Tongue (tissue), 2 donors: Measurements from ENCODE around the gene SH2D6. TPM values are rescaled to one million over a fixed set of nuclear protein-coding genes. Genes with fewer than 3 reads are reported as not detected.
"Not testable (repeated sequence)": the region's sequence is repeated elsewhere in the genome, so short reads cannot be mapped to it uniquely, and the experiment has no call there.

Experiments
- DNase-seq: peaks from one replicate; pipeline ENCODE4 v3.0.0-alpha.2; 2015
- total RNA-seq: library from RNA; depleted of rRNA; stranded (reverse); fragments of >200 nt; gene quantifications from one replicate; pipeline ENCODE4 v1.2.3, GENCODE V29; 2014

Gene SH2D6
- total RNA-seq, 1 donor from 2014 or later, result not detected

GRCh38 chr2:85422072-85422457 lies 3.6 kb downstream of the SH2D6 start:
- DNase-seq, result no peak

DNA sequence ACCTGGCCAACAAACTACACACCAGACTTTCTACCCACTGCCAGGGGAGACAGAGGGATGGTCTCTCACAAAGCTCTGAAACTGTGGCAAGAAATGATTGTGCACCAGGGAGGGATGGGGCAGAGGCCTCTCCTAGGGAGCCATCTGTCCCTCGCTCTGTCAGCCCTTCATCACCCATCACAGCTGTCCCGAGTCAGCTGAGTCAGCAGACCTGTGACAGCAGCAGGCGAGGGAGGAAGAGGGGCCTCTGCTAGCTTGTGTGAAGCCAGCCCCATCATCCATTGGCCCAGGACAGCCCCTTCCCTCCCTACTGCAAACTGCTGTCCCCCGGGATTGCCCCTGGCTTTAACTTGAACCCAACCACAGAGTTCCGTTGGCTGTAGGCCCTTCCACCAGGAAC lies 5.0 kb downstream of the SH2D6 start:
- peak; percentile 66 for DNase-seq

- no peak for DNase-seq
Observed at GRCh38 chr2:85425588-85425987, 7.1 kb downstream of the SH2D6 start.

- no peak for DNase-seq
Observed at GRCh38 chr2:85427300-85427835, 8.9 kb downstream of the SH2D6 start.

DNA sequence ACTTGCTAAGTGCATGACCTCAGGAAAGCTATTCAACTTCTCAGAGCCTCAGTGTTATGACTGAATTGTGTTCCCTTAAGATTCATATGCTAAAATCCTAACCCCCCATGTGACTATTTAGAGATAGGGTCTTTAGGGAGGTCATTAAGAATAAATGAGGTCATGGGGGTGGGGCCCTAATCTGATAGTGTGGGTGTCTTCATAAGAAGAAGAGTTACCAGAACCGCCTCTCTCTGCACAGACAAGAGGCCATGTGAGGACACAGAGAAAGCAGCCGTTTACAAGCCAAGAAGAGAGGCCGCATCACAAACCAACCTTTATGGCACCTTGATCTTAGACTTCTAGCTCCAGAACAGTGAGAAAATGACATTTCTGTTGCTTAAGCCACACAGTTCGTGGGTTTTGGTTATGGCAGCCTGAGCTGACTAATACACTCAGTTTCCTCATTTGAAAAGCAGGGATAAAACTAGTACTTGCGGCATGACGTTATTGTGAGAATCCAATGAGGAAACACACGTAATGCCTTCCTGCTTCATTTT lies 9.9 kb downstream of the SH2D6 start:
- no peak for DNase-seq

DNA sequence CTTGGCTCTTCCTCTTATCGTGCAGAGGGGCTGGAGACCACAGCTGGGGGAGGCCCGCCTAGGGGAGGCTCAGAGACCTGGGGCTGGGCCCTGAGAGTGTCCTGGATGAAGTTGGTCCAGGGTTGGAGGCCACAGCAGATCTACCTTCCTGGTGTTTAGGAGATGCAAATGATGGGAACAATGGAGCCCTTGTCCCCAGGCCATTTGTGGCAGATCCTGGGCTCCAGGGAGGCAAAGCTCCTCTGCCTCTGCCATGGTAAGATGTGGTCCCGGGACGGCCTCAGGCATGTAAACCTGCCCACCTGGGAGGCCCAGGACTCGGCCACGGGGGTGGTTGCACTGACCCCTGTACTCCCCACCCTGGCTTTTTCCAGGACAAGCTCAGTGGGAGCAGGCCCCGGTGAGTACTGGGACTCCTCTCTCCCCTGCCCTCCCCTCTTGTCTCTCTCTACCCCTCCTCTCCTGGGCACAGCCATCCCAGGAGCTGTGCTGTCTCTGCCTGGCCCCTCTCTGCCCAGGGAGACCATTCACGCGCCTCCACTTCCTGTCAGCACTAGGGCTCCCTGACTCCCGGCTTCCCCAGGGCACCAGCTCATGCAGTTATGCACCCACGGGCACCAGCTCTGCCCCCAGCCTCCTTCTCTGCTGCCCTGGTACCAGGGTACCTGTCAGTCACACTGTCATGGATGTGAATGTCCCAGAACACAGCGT lies 10.9 kb downstream of the SH2D6 start:
- no peak for DNase-seq

GRCh38 chr2:85429924-85430289 lies 11.4 kb downstream of the SH2D6 start:
- no peak for DNase-seq

- peak; percentile 95 for DNase-seq
Observed at GRCh38 chr2:85430752-85431569, 12.4 kb downstream of the SH2D6 start.

GRCh38 chr2:85431570-85432205 lies 13.2 kb downstream of the SH2D6 start:
- DNase-seq, result no peak

DNA sequence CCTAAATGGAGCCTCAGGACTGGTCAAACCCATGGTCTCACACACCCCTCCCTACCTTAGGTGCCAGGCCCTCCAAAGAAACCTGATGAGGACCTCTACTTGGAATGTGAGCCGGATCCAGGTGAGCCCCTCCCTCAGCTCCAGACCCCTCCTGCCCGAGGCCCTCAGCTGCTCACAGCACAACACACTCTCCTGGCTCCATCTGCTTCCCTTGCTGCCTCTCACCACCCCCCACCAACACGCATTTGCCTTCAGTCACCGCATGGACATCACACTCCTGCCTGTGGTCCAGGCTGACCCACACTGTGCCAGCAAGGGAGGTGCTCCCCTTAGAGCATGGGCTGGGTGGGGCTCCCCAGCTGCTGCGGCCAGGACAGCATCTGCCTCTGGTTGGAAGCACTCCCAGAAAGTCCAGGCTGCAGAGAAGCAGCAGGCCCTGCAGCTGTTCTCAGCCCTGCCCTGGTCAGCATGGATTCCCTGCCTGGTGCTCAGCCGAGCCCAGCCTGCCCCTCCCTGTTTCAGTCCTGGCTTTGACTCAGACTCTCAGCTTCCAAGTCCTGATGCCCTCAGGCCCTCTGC lies 15.1 kb downstream of the SH2D6 start:
- DNase-seq, result peak; percentile 98

GRCh38 chr2:85434696-85435095 lies 16.2 kb downstream of the SH2D6 start:
- DNase-seq, result no peak

DNA sequence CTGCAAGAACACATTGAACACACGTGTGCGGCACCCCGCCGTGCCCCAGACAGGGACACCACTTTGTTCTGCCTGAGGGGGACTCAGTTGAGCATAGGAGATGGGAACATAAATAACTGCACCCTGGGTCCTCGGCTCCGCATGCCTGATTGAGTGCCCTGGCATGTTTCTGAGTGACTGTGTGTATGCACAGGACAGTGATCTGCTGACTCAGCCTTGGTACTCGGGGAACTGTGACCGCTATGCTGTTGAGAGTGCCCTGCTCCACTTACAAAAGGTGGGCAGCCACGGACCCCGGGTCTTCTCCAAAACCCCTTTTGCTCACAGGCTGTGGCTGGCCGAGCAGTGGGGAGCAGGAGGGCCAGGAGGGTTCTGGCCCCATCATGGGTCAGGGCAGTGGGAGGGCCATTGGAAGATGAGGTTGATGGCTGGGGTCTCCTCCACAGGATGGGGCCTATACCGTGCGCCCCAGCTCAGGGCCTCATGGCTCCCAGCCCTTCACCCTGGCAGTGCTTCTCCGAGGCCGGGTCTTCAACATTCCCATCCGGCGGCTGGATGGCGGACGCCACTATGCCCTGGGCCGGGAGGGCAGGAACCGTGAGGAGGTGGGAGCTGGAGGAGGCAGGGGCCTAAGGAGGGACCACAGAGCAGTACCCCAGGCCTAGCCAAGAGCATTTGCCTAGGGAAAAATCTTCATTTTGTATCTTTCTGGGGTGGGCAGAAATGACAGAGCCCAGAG lies 16.9 kb downstream of the SH2D6 start:
- no peak for DNase-seq

GRCh38 chr2:85435981-85436835 lies 17.7 kb downstream of the SH2D6 start:
- DNase-seq, result no peak

GRCh38 chr2:85436836-85437487 lies 18.4 kb downstream of the SH2D6 start:
- no peak for DNase-seq

DNA sequence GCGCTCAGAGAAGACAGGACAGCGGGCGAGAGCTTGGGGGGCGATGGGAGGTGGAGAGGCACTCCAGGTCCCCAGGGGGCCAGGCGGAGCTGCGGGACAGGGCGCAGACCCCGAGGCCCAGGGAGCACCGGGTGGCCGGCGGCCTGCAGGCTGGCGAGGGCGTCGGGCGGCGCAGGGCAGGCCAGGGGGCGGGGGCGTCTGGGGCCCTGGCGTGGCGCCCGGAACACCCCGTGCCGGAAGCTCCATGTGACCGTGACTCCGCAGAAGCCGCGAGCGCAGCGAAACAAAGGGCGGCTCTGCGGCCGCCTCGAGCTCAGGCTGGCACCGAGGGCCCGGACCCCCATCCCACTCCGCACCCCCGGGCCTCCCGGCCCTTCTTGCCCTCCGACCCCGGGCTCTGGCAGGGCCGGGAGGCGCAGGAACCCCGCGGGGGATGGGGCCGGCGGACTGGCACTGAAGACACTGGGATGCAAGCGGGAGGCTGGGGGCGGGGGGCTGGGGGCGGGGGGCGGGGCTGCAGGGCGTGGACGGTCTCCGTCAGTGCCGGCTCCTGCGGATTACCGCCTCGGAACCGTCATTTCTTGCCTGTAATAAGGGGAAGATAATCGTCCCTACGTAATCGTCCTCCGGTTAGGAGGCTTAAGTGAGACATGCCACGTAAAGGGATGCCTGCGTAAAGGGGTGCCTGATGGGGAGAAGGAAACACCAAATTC lies 19.1 kb downstream of the SH2D6 start:
- DNase-seq, result peak; percentile 91

DNA sequence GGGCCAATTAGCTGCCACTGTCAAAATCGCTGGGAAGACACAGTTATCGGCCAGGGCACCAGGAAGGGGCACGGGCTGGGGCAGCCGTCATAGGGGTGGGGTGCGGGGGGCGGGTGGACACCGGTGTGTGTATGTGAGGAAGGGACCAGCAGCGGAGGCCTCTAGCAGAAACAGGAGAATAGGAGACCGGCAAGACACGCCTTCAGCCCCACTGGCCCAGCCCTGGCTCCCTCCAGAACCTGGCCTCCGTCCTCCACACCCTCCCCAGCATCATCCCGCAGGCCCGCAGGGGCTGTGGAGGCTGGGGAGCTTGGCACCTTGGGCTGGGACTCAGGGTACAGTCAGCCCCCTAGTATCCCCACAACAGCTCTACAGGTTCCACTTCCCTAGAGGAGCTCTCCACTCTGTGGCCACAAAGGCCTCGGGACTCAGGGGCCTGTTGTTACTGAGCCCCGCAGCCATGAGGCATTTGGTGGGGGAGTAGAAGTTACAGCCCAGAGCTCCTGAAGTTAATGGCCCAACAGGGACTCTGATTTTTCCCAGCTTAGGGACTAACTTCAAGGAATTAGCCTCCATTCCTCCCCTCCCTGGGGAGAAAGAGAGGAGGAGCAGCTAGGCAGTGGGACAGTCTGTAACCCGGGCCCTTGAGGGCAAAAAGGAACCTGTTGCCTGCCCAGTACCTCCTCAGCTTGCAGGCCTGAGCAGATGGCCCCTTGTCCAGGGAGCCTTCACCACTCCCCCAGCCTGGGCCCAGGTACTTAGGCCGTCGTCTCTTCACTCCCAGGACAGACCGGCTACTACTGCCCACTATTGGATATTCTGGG lies 19.9 kb downstream of the SH2D6 start:
- DNase-seq, result no peak

DNA sequence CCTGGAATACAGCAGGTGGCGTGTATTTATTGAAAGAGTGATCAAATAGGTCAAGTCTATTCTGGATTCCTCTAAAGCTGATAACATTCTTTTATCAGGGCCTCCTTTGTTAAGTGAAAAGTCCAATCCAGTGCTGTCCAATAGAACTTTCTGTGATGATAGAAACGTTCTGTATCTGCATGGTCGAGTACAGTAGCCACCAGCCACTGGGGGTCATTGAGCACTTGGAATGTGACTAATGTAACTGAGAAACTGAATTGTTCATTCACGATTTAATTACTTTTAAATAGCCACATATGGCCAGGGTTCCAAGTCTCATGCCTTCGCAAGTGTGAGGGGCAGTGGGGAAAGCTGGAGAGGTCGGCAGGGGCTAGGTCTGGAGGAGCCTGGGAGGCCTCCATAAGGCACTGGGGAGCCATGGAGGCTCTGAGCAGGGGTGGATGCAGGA lies 20.5 kb downstream of the SH2D6 start:
- no peak for DNase-seq

GRCh38 chr2:85439569-85439968 lies 21.1 kb downstream of the SH2D6 start:
- DNase-seq, result not testable (repeated sequence)
